Measurements from ENCODE around the gene HIBCH.

DNA sequence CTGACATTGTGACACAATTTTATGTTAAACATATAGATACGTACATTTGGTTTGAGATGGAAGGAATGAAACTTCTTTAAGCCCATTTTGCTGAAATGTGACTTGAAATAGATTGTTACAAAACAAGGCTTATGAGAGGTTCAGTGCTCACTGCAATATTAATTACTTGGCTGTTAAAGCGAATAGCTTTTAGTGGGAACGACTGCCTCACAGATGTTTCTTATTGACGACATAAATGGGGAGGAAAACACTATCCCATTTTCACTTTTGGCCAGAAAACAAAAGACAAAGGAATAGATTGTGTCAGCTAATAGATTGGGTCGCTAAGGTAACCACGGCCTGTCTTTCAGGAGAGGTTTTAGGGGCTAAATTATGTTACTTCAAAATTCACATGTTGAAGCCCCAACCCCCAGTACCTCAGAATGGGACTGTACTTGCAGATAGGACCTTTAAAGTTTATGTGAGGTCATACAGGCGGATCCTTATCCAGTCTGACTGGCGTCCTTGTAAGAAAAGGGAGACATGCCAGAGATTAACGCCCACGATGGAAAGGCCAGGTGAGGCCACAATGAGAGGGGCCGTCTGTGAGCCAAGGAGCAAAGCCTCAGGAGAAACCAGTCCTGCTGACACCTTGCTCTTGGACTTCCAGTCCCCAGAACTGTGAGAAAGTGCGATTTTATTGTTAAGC, 34.5 kb upstream of the HIBCH start:
- TF ChIP-seq, protein P1, sequence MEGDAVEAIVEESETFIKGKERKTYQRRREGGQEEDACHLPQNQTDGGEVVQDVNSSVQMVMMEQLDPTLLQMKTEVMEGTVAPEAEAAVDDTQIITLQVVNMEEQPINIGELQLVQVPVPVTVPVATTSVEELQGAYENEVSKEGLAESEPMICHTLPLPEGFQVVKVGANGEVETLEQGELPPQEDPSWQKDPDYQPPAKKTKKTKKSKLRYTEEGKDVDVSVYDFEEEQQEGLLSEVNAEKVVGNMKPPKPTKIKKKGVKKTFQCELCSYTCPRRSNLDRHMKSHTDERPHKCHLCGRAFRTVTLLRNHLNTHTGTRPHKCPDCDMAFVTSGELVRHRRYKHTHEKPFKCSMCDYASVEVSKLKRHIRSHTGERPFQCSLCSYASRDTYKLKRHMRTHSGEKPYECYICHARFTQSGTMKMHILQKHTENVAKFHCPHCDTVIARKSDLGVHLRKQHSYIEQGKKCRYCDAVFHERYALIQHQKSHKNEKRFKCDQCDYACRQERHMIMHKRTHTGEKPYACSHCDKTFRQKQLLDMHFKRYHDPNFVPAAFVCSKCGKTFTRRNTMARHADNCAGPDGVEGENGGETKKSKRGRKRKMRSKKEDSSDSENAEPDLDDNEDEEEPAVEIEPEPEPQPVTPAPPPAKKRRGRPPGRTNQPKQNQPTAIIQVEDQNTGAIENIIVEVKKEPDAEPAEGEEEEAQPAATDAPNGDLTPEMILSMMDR (IDR thresholded peaks at IDR 0.05; ENCODE audit: low read length): no peak
- TF ChIP-seq EZH2 (IDR thresholded peaks at IDR 0.05; ENCODE audit: borderline replicate concordance, low read length): no peak
